Ovary (tissue), 9 donors: ENCODE data around the gene LZIC. TPM values are rescaled to one million over a fixed set of nuclear protein-coding genes. Genes with fewer than 3 reads are reported as not detected.

ENCODE experiments used
- DNase-seq, 5 donors: peaks; one replicate each; pipeline ENCODE4 v3.0.0-alpha.2; 2019 to 2020
- H3K27ac ChIP-seq, 2 donors: fragments of 200-600 bp; one replicate each; pipeline versions ENCODE4 v1.5.1 to v1.8.0; 2019 to 2022
- H3K27me3 ChIP-seq: fragments of 200-600 bp; one replicate; pipeline ENCODE4 v1.8.0; 2022
- H3K36me3 ChIP-seq: fragments of 200-600 bp; sonication (generic); one replicate; pipeline ENCODE4 v1.5.1; 2019
- H3K4me1 ChIP-seq: one replicate; pipeline ENCODE4 v1.8.1; 2013; ENCODE audit warnings: mild to moderate bottlenecking, moderate library complexity; ENCODE audit not compliant: insufficient read depth
- H3K4me3 ChIP-seq: fragments of 200-600 bp; sonication (generic); one replicate; pipeline ENCODE4 v1.5.1; 2017
- H3K9me3 ChIP-seq, 2 donors: fragments of 200-600 bp in 1 of 2; sonication (generic) in 1 of 2; one replicate each; pipeline versions ENCODE4 v1.5.1 to v1.8.1; 2013 to 2019; ENCODE audit warnings: mild to moderate bottlenecking in 1 of 2, moderate library complexity in 1 of 2
- CTCF ChIP-seq, 3 donors: fragments of 450-650 bp in 2 of 3; fragments of 200-600 bp in 1 of 3; IDR thresholded peaks; one replicate each; pipeline versions ENCODE4 v1.5.1 to v1.8.0; 2016 to 2022; ENCODE audit warnings: antibody characterized with exemption in 3 of 3, mild to moderate bottlenecking in 1 of 3
- EP300 ChIP-seq: sonication (generic); formaldehyde crosslinking; IDR thresholded peaks from one replicate; pipeline ENCODE4 v1.6.1; 2017; ENCODE audit warnings: antibody characterized with exemption
- POLR2A ChIP-seq: fragments of 450-650 bp; IDR thresholded peaks from one replicate; pipeline ENCODE4 v1.6.1; 2017; ENCODE audit warnings: antibody characterized with exemption, mild to moderate bottlenecking, moderate library complexity
- WGBS, 3 donors: extraction: QIAGEN DNeasy Blood & Tissue Kit in 1 of 3; methylation state at CpG; one replicate each; pipeline versions ENCODE4 v1.1.5 to v1.1.7; 2013 to 2017; 5-methylcytosine and 5-hydroxymethylcytosine counted together
- intact Hi-C, 4 donors: fragments of 100-400 bp; cut with DNase I; formaldehyde crosslinking; loops; one replicate each; pipeline versions ENCODE4 v1.11.0 to v1.15.1; 2022 to 2023
- polyA plus RNA-seq, 2 donors: library from polyadenylated mRNA; stranded (reverse); fragments of 200-250 nt in 1 of 2; fragments of 350-450 nt in 1 of 2; fragmentation: Illumina TruSeq in 1 of 2; extraction: RNeasy Lipid Tissue Mini Kit (QIAGEN cat#74804) in 1 of 2; gene quantifications; one replicate each; pipeline ENCODE4 v1.2.3, GENCODE V29; 2013 to 2014
- total RNA-seq, 7 donors: library from RNA; depleted of rRNA in 2 of 7; stranded (reverse); fragments of >200 nt in 2 of 7; fragmentation: NEBNext Ultra II Directional in 3 of 7; extraction: Animal tissue kit (Norgen Biotek cat#: 25700) in 3 of 7; gene quantifications; one replicate each; pipeline versions ENCODE4 v1.1.0 to v1.2.4, GENCODE V29; 2016 to 2023
- donor health status: DM: no; HTN: no; CAD: no; lungs with moderate emphysema.
- donor health status: DM: no; HTN: no; CAD: no.
- donor health status: Bipolar disorder and iron deficiency.
- donor health status: DM: yes; HTN: yes; CAD: no.
- donor health status: DM: no; HTN: no; CAD: no.
- donor health status: DM: yes; HTN: yes; CAD: no.

LZIC gene
- total and polyA plus RNA-seq, 9 donors: 21.2 to 61.3 (median 40.2) TPM

- Histone ChIP-seq H3K9me3 (no peaks in the 10 kb centered on the region), H3K4me1 (no peaks in the 10 kb centered on the region), H3K27ac (no peak overlapping the region), H3K27me3 (no peaks in the 10 kb centered on the region), H3K4me3 (no peak overlapping the region), H3K36me3 (no peaks in the 10 kb centered on the region)
- intact Hi-C loops: no loop called here
- WGBS, 3 donors: 79 to 91% (median 80%) methylated on average over 2 of the region's 2 CpGs
- no peak for TF ChIP-seq POLR2A
- TF ChIP-seq EP300: no peak
- TF ChIP-seq CTCF (IDR thresholded peaks at IDR 0.05): no peak
- no peak for DNase-seq
Observed at GRCh38 chr1:9916452-9916851, 26.7 kb downstream of the LZIC start.

- intact Hi-C loops: no loop called here
- no peaks in the 10 kb centered on the region for H3K4me1 ChIP-seq
- 43 to 63% (median 50%) methylated on average over 2 of the region's 2 CpGs for WGBS, 3 donors
Observed at GRCh38 chr1:9914610-9914937, 28.6 kb downstream of the LZIC start.

GRCh38 chr1:9912264-9912936, 30.8 kb downstream of the LZIC start:
- Histone ChIP-seq H3K27ac (no peak overlapping the region), H3K9me3 (no peaks in the 10 kb centered on the region), H3K4me1 (peaks cover 7% of the 10 kb centered on the region), H3K27me3 (no peaks in the 10 kb centered on the region), H3K4me3 (no peak overlapping the region), H3K36me3 (no peaks in the 10 kb centered on the region)
- 80 to 84% (median 80%) methylated on average over 12 of the region's 12 CpGs for WGBS, 3 donors
- TF ChIP-seq POLR2A (no peak), EP300 (no peak), CTCF (IDR thresholded peaks at IDR 0.05) (no peak)
- no peak for DNase-seq
- intact Hi-C loops: no loop called here

More at GRCh38 chr1:9914610-9914937, 28.6 kb downstream of the LZIC start:
- Histone ChIP-seq H3K27me3 (no peaks in the 10 kb centered on the region), H3K36me3 (no peaks in the 10 kb centered on the region), H3K9me3 (no peaks in the 10 kb centered on the region), H3K27ac (no peak overlapping the region), H3K4me3 (no peak overlapping the region)
- TF ChIP-seq POLR2A (no peak), CTCF (IDR thresholded peaks at IDR 0.05) (no peak), EP300 (no peak)
- no peak for DNase-seq

GRCh38 chr1:9910423-9911178, 32.6 kb downstream of the LZIC start:
- WGBS, 3 donors: 0 to 1% (median 1%) methylated on average over 43 to 45 of the region's 45 CpGs
- Histone ChIP-seq H3K36me3 (no peaks in the 10 kb centered on the region), H3K9me3 (no peaks in the 10 kb centered on the region), H3K4me1 (peaks cover 7% of the 10 kb centered on the region), H3K27ac (peak overlapping the region; percentile 53 to 85), H3K4me3 (peak overlapping the region; percentile 58), H3K27me3 (no peaks in the 10 kb centered on the region)
- no peak for TF ChIP-seq EP300
- peak; percentile 85 for TF ChIP-seq POLR2A
- TF ChIP-seq CTCF (IDR thresholded peaks at IDR 0.05): no peak
- DNase-seq: peak; percentile 100
- intact Hi-C loops: no loop called here
